GM12878 (cell line): Measurements from ENCODE around the gene RFC1. TPM values are rescaled to one million over a fixed set of nuclear protein-coding genes. Genes with fewer than 3 reads are reported as not detected.

Experiments
- ATAC-seq: fragments of 200-7000 bp; cut with Tn5 transposase; 3 replicates; pipeline ENCODE4 v1.9.1; 2020; ENCODE audit warnings: mild to moderate bottlenecking, moderate library complexity
- BruUV-seq: library from RNA; stranded (reverse); fragments of 400-500 nt; replicated peaks from 2 replicates; lab custom pipeline; 2021; lab: Mats Ljungman, UMichigan
- CTCF ChIA-PET: fragments of 300-600 bp; sonication (Branson Sonifier 250); formaldehyde crosslinking; extraction: SDS; loops from one replicate; lab custom pipeline; 2021; ENCODE audit warnings: inconsistent platforms; lab: Yijun Ruan, JAX
- POLR2A ChIA-PET: fragments of 350-600 bp; formaldehyde crosslinking; extraction: SDS; loops from one replicate; lab custom pipeline; 2021; ENCODE audit warnings: inconsistent platforms; lab: Charles Lee
- RAD21 ChIA-PET: fragments of 300-600 bp; sonication (Branson Sonifier 250); formaldehyde crosslinking; loops from one replicate; lab custom pipeline; 2023; ENCODE audit warnings: antibody characterized with exemption; ENCODE audit not compliant: unreplicated experiment; lab: Charles Lee
- SMC1A ChIA-PET: fragments of 300-600 bp; sonication (Branson Sonifier 250); formaldehyde crosslinking; loops from one replicate; lab custom pipeline; 2023; ENCODE audit not compliant: unreplicated experiment, uncharacterized antibody; lab: Charles Lee
- DNase-seq: peaks from one replicate; pipeline ENCODE4 v3.0.0-alpha.2; 2011; ENCODE audit warnings: low read depth, low spot score
- FAIRE-seq: peaks from 3 replicates; lab custom pipeline; 2011; peaks lifted over from hg19 to GRCh38; lab: Jason Lieb, UNC
- H2AFZ ChIP-seq: 2 replicates; pipeline ENCODE4 v1.6.0; 2011; ENCODE audit warnings: low read depth, low read length, control low read depth; ENCODE audit not compliant: control insufficient read depth
- H3K27ac ChIP-seq: 2 replicates; pipeline ENCODE4 v1.5.1; 2011; ENCODE audit warnings: control low read depth; ENCODE audit not compliant: control insufficient read depth, insufficient read depth
- H3K27me3 ChIP-seq, 2 experiments: replicated peaks in 1 of 2; 2 replicates each; pipeline versions ENCODE4 v1.6.0 to v1.6.1; 2011; ENCODE audit warnings: low read length in 1 of 2; ENCODE audit not compliant: control insufficient read depth in 2 of 2, insufficient read depth in 2 of 2
- H3K36me3 ChIP-seq, 2 experiments: 2 replicates each; pipeline ENCODE4 v1.5.1; 2011; ENCODE audit warnings: low read length in 1 of 2; ENCODE audit not compliant: control insufficient read depth in 2 of 2, insufficient read depth in 2 of 2
- H3K4me1 ChIP-seq: 2 replicates; pipeline ENCODE4 v1.6.1; 2011; ENCODE audit warnings: mild to moderate bottlenecking, low read length, moderate library complexity, mixed read lengths; ENCODE audit not compliant: control insufficient read depth, insufficient read depth
- H3K4me2 ChIP-seq: 2 replicates; pipeline ENCODE4 v1.6.0; 2011; ENCODE audit warnings: control low read depth; ENCODE audit not compliant: control insufficient read depth, insufficient read depth
- H3K4me3 ChIP-seq: fragments of 200-600 bp; sonication (generic); 2 replicates; pipeline ENCODE4 v1.5.1; 2016
- H3K79me2 ChIP-seq: 2 replicates; pipeline ENCODE4 v1.6.0; 2011; ENCODE audit warnings: low read length; ENCODE audit not compliant: control insufficient read depth, insufficient read depth
- H3K9ac ChIP-seq: 2 replicates; pipeline ENCODE4 v1.8.0; 2011; ENCODE audit warnings: low read length, control low read depth, mixed read lengths; ENCODE audit not compliant: control insufficient read depth, insufficient read depth
- H3K9me3 ChIP-seq: replicated peaks from 3 replicates; pipeline ENCODE4 v1.5.1; 2011; ENCODE audit warnings: mild to moderate bottlenecking, low read length; ENCODE audit not compliant: control insufficient read depth, insufficient read depth
- H4K20me1 ChIP-seq: 2 replicates; pipeline ENCODE4 v1.6.0; 2011; ENCODE audit not compliant: control insufficient read depth, insufficient read depth
- NR2C2 ChIP-seq: IDR thresholded peaks from 2 replicates; pipeline ENCODE4 v1.6.1; 2011; ENCODE audit warnings: borderline replicate concordance, low read depth; ENCODE audit not compliant: control insufficient read depth, insufficient read length
- POLR2AphosphoS5 ChIP-seq: IDR thresholded peaks from 2 replicates; pipeline ENCODE4 v1.6.1; 2011; ENCODE audit warnings: mild to moderate bottlenecking, low read length, inconsistent platforms
- REST ChIP-seq: IDR thresholded peaks from 2 replicates; pipeline ENCODE4 v1.6.1; 2012; ENCODE audit warnings: mild to moderate bottlenecking, low read depth, low read length
- ZNF592 ChIP-seq: fragments of 450-650 bp; IDR thresholded peaks from 2 replicates; pipeline ENCODE4 v1.6.1; 2017; ENCODE audit warnings: mild to moderate bottlenecking, moderate library complexity
- ZNF687 ChIP-seq: fragments of 450-650 bp; IDR thresholded peaks from 2 replicates; pipeline ENCODE4 v1.6.1; 2017; ENCODE audit warnings: mild to moderate bottlenecking, moderate library complexity
- WGBS: methylation state at CpG from one replicate; pipeline ENCODE4 v1.1.6; 2016; ENCODE audit warnings: low lambda C conversion rate; ENCODE audit not compliant: insufficient replicate concordance, insufficient coverage; ENCODE audit errors: missing lambda C conversion rate; 5-methylcytosine and 5-hydroxymethylcytosine counted together
- in situ Hi-C: fragments of 300-500 bp; cut with MboI; formaldehyde crosslinking; loops from 9 replicates; pipeline ENCODE4 v1.14.3; 2018; ENCODE audit warnings: mixed read lengths
- intact Hi-C: fragments of 100-400 bp; cut with micrococcal nuclease; formaldehyde crosslinking; loops from one replicate; pipeline ENCODE4 v1.14.2; 2022; ENCODE audit not compliant: unreplicated experiment
- polyA plus RNA-seq, 11 experiments: library from polyadenylated mRNA; depleted of rRNA in 4 of 11; unstranded in 6 of 11; stranded (reverse) in 5 of 11; fragments of >200 nt; fragmentation: Nextera tagmentation in 4 of 11; fragmentation: Illumina TruSeq in 1 of 11; extraction: Ambion mirVana in 4 of 11; extraction: Trizol in 1 of 11; gene quantifications; 1 replicate in 1 of 11; 2 replicates in 10 of 11; pipeline versions ENCODE4 v1.2.1 to v1.2.3, GENCODE V29; 2011 to 2016; ENCODE audit warnings: inconsistent platforms in 2 of 11, missing spikeins in 2 of 11, low read depth in 1 of 11
- total RNA-seq, 4 experiments: library from RNA; depleted of rRNA in 3 of 4; stranded (reverse); fragments of >200 nt in 3 of 4; fragmentation: Illumina TruSeq in 1 of 4; extraction: Trizol in 1 of 4; gene quantifications; 2 replicates each; pipeline versions ENCODE4 v1.2.1 to v1.2.3, GENCODE V29; 2013 to 2021
- TF ChIP-seq, protein P1 (sequence below): fragments of 450-650 bp; IDR thresholded peaks from 2 replicates; pipeline ENCODE4 v1.6.1; 2016; ENCODE audit warnings: mild to moderate bottlenecking
- TF ChIP-seq, protein P2 (sequence below): fragments of 450-650 bp; conservative IDR thresholded peaks from 2 replicates; pipeline ENCODE4 v1.6.1; 2017; ENCODE audit warnings: mild to moderate bottlenecking, moderate library complexity

The RFC1 gene
- total and polyA plus RNA-seq, 10 of the 15 experiments (the other 5 are each of a cell fraction or from before 2014, with no cell fraction given) = 22.5 to 67.8 (median 40.3) TPM

DNA sequence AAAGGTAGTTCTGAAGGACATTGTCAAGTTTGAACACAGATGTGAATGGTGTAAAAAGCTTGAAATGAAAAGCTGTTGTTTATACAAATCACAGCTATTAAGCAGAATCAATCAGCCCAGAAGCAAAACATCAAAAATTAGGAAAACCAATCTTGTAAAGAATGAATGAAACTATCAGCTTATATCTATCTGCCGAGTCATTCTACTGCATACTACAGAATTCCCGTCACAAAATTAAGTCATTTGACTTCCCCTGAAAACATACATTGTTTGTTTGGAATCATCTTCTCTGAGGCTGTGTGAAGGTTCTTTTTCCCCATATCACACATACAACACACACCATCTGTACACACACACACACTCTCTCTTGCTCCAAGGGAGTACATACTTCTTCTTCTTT, 80.3 kb downstream of the RFC1 start:
- ATAC-seq (no peak; the same call in 2 of the 3 replicates), DNase-seq (no peak), FAIRE-seq (no peak)
- H3K36me3 ChIP-seq = peaks cover 4 to 29% of the 10 kb centered on the region in 2 experiments
- intact Hi-C loops (no loop called here), in situ Hi-C loops (no loop called here)
- H3K4me2 ChIP-seq = no peak overlapping the region
- no peaks in the 10 kb centered on the region for H3K27me3 ChIP-seq
- no peak overlapping the region for H3K27ac ChIP-seq
- no TSS peak for BruUV-seq
- H3K79me2 ChIP-seq = no peaks in the 10 kb centered on the region
- ChIA-PET SMC1A (interaction anchor here (1.3 to 1.4 kb wide), 2 partner anchors 12 to 85 kb away, joined by 3 read pairs; no protein-coding TSS in a partner anchor), CTCF (interaction anchor here (1.5 kb wide), 1 partner anchor 381 kb away, joined by 5 read pairs; no protein-coding TSS in a partner anchor), POLR2A (no interaction called here), RAD21 (interaction anchor here (1.0 kb wide), 1 partner anchor 383 kb away, joined by 3 read pairs; no protein-coding TSS in a partner anchor)
- H2AFZ ChIP-seq = no peak overlapping the region
- no peaks in the 10 kb centered on the region for H3K4me1 ChIP-seq
- no peak overlapping the region for H3K4me3 ChIP-seq
- no peak overlapping the region for H3K9ac ChIP-seq
- 97% methylated on average over 2 of the region's 2 CpGs for WGBS
- no peaks in the 10 kb centered on the region for H3K9me3 ChIP-seq
- no peaks in the 10 kb centered on the region for H4K20me1 ChIP-seq
- TF ChIP-seq REST (no peak), NR2C2 (no peak), ZNF687 (no peak), ZNF592 (no peak), POLR2AphosphoS5 (no peak)
- TF ChIP-seq, protein P1, sequence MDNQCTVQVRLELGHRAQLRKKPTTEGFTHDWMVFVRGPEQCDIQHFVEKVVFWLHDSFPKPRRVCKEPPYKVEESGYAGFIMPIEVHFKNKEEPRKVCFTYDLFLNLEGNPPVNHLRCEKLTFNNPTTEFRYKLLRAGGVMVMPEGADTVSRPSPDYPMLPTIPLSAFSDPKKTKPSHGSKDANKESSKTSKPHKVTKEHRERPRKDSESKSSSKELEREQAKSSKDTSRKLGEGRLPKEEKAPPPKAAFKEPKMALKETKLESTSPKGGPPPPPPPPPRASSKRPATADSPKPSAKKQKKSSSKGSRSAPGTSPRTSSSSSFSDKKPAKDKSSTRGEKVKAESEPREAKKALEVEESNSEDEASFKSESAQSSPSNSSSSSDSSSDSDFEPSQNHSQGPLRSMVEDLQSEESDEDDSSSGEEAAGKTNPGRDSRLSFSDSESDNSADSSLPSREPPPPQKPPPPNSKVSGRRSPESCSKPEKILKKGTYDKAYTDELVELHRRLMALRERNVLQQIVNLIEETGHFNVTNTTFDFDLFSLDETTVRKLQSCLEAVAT = no peak
- TF ChIP-seq, protein P2, sequence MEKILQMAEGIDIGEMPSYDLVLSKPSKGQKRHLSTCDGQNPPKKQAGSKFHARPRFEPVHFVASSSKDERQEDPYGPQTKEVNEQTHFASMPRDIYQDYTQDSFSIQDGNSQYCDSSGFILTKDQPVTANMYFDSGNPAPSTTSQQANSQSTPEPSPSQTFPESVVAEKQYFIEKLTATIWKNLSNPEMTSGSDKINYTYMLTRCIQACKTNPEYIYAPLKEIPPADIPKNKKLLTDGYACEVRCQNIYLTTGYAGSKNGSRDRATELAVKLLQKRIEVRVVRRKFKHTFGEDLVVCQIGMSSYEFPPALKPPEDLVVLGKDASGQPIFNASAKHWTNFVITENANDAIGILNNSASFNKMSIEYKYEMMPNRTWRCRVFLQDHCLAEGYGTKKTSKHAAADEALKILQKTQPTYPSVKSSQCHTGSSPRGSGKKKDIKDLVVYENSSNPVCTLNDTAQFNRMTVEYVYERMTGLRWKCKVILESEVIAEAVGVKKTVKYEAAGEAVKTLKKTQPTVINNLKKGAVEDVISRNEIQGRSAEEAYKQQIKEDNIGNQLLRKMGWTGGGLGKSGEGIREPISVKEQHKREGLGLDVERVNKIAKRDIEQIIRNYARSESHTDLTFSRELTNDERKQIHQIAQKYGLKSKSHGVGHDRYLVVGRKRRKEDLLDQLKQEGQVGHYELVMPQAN = no peak
